ENCODE results near the gene ZBTB17.

ZBTB17 gene

GRCh38 chr1:15945011-15945831, 30.7 kb downstream of the ZBTB17 start:
- peak; percentile 20 for DNase-seq

GRCh38 chr1:15944308-15945010, 31.4 kb downstream of the ZBTB17 start:
- DNase-seq, result peak; percentile 22

GRCh38 chr1:15943992-15944307, 32.0 kb downstream of the ZBTB17 start:
- no peak for DNase-seq

- DNase-seq, result no peak
Measured at GRCh38 chr1:15943328-15943991, 32.4 kb downstream of the ZBTB17 start.

GRCh38 chr1:15942661-15943327, 33.1 kb downstream of the ZBTB17 start:
- DNase-seq, result peak; percentile 21

GRCh38 chr1:15941899-15942660, 33.8 kb downstream of the ZBTB17 start:
- DNase-seq, result peak; percentile 20

- peak; percentile 23 for DNase-seq
Measured at GRCh38 chr1:15941044-15941840, 34.7 kb downstream of the ZBTB17 start.

GRCh38 chr1:15940110-15941043, 35.5 kb downstream of the ZBTB17 start:
- no peak for DNase-seq

- DNase-seq, result no peak
Measured at GRCh38 chr1:15939181-15940109, 36.5 kb downstream of the ZBTB17 start.

- DNase-seq, result no peak
Measured at GRCh38 chr1:15938628-15939161, 37.2 kb downstream of the ZBTB17 start.

- no peak for DNase-seq
Measured at GRCh38 chr1:15937706-15938168, 38.2 kb downstream of the ZBTB17 start.

GRCh38 chr1:15937146-15937545, 38.8 kb downstream of the ZBTB17 start:
- DNase-seq, result no peak

GRCh38 chr1:15936025-15936424, 39.9 kb downstream of the ZBTB17 start:
- DNase-seq, result no peak

GRCh38 chr1:15935056-15935950, 40.6 kb downstream of the ZBTB17 start:
- DNase-seq, result no peak

- DNase-seq, result no peak
Measured at GRCh38 chr1:15934211-15935055, 41.5 kb downstream of the ZBTB17 start.

- no peak for DNase-seq
Measured at GRCh38 chr1:15933684-15934083, 42.2 kb downstream of the ZBTB17 start.

GRCh38 chr1:15932612-15933011, 43.3 kb downstream of the ZBTB17 start:
- no peak for DNase-seq
